ENCODE results near the gene C11orf21.

- TF ChIP-seq EZH2 (IDR thresholded peaks at IDR 0.05; ENCODE audit: insufficient read depth, poor library complexity, severe bottlenecking) (no peak), EZH2phosphoT487 (IDR thresholded peaks at IDR 0.05; ENCODE audit: insufficient read depth, low read depth) (no peak)
These were observed 53.5 kb downstream of the C11orf21 start for GRCh38 chr11:2248242-2248641.

Measured in GM23248 (cell line).